GM18498 (cell line): Measurements from ENCODE around the gene CHKB.

Experiments used
- ATAC-seq: cut with Tn5 transposase; IDR thresholded peaks from one replicate; pipeline ENCODE4 v1.9.1; 2021; ENCODE audit warnings: mild to moderate bottlenecking, moderate library complexity; ENCODE audit not compliant: unreplicated experiment

Gene CHKB

DNA sequence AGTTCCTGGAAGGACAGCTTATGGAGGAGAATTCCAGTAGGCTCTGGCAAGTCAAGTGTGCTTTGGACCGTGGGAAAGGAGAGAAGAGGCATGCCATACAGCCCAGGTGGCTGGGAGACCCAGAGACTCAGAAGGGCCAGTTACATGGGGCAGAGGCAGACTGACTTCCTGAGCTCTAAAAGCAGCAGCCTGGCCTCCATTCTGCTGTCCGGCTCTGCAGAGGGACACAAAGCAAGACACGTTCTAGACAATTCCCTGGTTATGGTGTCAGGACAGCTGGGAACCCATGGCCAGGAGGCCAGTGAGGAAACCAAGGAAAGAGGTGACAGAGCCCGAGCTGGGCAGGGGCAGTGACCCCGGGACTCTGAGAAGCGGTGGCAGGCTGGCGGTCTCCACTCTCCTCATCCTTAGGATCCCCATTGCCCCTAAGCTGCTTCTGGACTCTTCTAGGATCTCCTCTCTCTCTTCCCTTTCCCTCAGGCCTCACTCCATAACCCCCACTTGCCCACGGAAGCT lies 7.2 kb downstream of the CHKB start:
- ATAC-seq: no peak

DNA sequence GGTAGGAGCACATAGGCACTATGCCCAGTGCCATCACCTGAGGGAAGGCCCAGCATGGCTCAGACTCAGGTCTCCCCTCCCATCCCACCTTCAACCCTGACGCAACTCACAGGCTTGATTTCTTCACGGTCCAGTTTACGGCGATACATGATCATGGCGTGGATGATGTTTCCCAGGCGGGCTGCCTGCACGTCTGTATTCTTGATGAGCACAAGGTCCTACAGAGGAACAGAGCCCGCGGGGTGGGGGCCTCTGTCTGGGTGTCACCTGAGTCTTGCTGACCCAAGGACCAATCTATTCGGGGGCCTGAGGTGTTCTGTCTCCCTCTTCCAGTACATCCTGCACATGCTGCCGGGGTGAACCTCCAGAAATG lies 8.3 kb downstream of the CHKB start:
- no peak for ATAC-seq

DNA sequence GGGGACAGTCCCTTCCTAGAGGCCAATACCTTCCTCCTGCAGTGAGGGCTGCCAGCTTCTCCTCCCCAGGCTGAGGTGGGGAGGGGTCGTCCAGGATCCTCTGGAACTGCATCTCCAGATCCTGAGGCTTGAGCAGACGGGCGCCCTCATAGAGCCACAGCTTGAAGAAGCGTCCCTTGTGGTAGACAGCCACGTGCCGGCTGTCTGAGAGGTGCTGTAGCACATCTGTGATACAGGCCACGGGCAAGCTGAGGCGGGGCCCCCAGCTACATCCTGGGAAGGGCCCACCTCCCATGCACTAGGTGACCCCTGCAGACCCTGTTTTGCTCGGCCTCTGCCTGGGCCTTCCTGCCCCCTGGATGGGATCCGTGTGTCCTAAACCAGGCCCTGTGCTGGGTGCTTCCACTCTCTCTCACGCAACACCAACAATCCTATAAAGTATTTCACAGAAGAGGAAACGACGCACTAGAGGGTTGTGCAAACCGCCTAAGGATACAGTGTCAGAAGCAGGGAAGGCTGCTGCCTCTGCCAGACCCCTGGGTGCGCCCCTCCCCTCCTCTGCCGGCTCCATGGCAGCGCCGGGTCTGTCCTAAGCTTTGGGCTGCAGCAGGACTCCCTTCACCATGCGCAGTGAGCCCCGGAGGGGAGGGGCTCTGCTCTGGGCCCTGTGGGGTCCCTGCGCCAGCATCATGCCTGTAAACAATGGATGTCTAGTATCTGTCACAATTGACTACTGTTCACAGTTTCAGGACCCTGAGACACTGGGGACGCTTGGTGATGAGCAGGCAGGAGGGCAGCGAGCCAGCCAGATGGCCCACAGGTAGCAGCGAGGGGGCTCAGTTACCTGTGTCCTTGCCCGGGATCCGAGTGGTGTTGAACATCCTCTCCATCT lies 8.9 kb downstream of the CHKB start:
- ATAC-seq: no peak

DNA sequence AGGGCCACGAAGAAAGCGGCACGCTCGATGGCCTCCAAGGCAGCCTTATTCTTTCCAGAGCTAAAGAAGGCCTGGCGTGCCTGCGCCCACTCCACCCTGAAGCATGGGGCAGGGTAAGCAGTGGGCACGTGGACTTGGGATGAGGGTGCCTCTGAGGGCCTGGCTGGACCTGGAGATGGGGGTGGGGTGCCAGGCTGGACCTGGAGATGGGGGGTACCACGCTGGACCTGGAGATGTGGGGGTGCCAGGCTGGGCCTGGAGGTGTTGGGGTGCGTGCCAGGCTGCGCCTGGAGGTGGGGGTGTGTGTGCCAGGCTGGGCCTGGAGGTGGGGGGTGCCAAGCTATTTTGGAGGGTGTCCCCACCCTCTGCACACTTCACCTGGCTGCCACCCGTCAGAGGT lies 9.7 kb downstream of the CHKB start:
- no peak for ATAC-seq

DNA sequence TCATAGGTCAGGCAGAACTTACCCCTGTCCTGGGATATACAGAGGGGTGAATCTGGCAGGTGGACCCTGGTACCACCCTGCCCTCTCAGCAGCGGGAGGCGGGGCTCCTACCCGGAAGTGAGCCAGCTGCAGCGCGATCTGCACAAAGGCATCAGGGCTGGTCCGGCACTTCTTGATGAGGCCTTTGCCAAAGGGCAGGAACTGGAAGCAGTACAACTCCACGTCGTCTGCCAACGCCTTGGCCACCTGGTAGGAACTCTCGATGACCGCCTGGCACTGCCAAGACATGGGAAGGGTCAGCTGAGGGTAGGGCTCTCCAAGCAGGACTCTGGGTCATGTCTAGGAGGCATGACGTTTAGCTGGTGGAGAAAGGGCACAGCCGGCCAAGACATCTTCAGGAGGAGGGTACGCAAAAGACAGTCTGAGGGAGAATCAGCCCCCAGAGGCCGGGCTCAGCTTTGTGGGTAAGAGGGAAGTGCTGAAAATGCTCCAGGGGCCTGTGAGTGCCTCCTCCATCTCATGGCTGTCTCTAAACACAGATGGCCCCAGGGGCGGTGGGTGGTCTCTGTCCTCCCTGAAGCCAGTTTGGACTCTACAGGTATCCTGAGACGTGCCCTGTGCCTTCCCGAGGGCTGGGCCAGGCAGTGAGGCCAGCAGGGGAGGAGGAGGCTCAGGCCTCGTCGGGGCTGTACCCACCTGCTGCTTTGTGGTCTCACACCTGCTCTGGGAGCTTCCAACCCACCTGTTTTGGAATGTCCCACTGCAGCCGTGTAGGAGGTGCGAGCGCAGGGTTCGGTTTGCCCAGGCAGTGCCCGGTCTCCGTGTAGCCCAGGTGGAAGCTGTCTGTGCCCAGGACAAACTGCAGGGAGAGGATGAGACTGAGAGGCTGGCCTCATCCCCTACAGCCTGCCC lies 11.1 kb downstream of the CHKB start:
- no peak for ATAC-seq

DNA sequence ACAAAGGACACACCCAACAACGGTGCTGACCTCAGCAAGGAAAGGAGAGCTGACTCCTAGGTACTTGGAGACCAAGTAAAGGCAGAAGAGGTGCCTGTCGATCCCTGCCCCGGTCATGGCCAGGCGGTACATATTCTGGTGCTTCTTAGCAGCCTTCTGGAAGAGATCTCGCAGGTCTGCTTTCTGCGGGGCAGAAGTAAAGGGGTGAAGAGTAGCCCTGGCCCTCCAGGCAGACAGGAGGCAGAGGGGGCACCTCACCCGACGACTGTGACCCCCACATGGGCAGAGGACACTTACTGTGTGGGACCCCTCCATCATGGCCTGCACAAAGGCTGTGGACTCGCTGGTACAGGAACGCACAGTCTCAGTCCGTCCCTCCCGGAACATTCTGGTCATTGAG lies 11.8 kb downstream of the CHKB start:
- ATAC-seq: no peak

DNA sequence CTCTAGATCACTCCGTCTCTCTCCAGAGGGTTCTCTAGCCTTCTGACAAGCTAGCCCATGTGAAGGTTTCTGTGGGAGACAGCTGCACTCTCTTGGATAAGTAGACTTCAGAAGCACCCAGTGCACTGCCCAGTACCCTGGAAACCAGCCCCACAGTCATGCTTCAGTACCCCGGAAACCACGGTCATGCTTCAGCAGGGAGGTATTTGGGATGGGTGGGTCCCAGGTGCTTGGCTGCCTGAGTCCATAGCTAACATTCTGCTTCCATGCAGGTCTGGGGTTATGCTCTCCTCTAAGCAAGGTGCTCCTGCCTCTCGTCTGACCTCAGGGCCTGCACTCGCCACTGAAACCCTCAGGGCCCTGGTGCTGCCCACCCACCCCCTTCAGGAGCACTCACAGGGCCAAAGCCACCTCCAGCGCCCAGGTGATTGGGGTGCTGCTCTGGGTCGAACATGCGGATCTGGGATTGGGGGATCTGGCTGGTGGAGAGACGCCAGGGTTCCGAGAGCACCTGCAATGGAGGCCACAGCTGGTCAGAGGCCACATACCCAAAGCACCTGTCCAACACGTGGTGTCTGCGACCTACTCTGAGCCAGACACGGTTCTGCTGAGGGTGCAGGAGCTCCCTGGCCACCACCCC lies 12.6 kb downstream of the CHKB start:
- ATAC-seq: no peak

DNA sequence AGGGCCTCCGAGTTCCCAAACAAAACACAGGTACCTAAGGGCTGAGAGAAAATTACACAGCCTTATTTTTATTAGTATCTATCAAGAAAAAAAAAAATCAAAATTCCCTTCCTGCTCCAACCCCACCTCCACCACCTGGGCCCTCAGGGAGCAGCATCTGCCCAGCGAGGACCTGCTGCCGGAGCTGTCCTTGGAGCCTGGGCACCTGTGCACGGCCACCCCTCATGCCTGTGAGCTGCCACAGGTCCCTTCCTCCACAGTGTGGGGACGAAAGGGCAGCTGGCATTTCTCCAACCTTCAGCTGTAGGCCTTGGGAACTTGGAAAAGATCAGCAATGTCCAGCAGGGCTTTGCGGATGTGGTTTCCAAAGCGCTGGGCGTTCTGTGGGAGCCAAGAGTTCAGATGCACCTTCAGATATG lies 13.6 kb downstream of the CHKB start:
- ATAC-seq: no peak

DNA sequence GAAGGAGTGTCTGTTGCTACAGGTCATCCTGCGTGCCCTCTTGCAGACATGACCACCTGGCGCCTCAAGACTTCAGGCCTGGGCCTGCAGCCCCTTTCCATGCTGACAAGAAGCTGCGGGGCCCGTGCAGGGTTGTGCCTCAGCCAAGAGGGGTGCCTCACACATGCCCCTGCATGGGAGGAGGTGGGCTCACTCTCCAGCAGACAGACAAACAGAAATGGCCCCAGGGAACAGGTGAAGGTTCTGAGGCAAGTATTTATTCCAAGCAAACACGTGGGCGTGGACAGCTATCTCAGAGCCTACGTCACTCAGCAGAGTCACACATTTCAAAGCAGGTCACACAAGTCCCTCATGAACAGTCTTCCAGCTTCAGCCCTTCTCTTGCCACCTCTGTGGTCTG lies 14.0 kb downstream of the CHKB start:
- no peak for ATAC-seq

DNA sequence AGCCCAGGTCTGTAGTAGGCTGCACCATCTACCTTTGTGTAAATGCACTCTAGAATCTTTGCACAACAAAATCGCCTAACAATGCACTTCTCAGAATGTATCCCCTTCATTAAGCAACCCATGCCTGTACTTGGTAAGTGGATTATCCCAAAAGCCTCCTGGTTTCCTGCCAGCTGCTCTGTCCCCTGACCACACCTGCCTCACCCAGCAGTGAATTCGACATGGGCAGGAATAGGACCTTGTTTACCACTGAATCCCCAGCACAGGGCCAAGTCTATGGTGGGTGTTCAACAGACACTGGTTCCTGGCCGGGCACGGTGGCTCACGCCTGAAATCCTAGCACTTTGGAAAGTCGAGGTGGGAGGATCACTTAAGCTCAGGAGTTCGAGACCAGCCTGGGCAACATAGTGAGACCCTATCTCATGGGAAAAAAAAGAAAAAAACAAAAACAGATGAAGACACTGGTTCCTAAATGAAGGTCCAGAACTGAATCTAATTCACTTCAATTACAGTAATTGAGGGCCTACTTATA lies 14.9 kb downstream of the CHKB start:
- no peak for ATAC-seq

DNA sequence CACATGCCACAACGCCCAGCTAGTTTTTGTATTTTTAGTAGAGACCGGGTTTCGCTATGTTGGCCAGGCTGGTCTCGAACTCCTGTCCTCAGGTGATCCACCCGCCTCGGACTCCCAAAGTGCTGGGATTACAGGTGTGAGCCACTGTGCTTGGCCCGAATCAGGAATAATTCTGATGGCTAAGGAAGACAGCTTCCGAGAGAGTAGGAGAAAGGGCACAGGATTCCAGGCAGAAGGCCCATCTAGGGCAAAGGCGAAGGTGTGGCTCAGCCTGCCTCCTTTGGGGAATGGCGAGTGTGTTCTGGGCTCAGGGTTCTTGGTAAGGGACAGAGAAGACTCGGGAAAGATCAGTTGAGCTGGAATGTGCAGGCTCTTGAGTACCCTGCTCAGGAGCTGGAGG lies 18.4 kb downstream of the CHKB start:
- ATAC-seq: no peak

DNA sequence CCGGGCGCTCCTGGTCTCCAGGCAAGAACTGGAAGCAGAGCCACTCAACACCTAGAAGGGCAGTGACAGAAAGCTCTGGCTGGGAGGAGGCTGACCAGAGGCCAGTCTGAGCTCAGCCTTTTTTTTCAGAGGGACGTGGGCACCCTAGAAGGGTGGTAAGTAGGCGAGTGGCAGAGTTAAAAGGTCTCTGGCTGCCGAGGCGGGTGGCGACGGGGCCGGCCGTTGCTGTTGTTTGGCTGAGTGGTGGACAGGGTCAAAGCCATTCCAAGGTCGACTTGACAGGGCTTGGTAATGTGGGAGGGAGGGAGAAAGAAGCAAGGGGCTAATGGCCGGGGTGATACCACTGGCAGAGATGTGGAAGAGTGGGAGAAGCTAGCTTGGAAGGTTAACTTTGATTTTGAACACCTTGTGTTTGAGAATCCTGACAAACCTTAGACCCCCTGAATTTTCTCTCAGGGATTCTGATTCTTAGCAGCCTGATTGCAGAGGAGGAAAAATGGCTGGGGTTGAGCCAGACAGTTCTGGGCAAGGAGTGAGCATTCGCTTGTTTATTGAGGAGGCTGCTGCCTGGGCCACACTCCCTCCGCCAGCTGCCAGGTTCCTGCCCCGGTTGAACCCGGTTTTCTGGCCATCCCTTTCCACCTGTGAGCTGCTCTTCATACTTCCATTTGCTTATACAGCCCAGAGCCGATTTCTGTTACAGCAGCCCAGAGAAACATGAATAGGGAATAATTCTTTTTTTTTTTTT lies 19.1 kb downstream of the CHKB start:
- no peak for ATAC-seq

DNA sequence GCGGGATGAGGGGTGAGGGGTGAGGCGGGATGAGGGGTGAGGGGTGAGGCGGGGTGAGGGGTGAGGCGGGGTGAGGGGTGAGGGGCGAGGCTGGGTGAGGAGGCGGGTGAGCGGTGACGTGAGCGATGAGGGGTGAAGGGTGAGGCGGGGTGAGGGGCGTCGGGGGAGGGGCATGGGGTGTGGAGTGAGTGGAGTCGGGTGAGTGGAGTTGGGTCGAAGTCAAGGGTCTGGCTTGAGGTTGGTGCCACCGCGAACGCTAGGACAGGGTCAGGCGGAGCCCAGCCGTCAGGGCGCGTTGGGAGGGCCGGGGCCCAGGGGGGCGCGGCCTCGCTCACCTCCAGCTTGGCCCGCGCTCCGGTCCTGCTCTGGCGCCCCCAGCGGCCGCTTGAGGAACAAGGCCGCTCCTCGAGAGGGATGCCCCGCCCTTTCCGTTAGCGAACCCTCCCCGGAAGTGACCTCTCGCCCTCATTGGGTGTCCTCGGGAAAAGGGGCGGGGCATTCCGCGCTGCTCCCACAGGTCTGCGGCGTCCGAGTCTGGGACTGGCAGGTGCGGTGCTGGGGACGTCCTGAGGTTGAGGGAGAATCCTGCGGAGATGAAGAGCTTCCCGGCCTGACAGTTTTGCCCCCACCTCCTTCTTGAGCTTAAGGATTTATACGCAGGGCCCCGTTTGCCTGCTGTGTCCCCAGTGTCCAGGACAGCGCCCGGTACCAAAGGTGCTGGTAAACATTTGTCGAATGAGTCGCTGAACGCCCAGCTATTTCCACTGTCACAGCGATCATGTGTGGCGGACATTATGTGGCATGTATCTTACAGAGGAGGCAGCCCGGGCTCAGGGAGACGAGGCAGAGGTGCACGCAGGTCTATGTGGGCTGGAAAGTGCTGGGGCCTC lies 19.9 kb downstream of the CHKB start, which contains the start of gene SYCE3:
TSS of gene SYCE3 (minus strand) at position 397 of the 890 bp plus-strand sequence. CDS start 6,514 bp downstream, outside the sequence.
- peak; percentile 97 for ATAC-seq

DNA sequence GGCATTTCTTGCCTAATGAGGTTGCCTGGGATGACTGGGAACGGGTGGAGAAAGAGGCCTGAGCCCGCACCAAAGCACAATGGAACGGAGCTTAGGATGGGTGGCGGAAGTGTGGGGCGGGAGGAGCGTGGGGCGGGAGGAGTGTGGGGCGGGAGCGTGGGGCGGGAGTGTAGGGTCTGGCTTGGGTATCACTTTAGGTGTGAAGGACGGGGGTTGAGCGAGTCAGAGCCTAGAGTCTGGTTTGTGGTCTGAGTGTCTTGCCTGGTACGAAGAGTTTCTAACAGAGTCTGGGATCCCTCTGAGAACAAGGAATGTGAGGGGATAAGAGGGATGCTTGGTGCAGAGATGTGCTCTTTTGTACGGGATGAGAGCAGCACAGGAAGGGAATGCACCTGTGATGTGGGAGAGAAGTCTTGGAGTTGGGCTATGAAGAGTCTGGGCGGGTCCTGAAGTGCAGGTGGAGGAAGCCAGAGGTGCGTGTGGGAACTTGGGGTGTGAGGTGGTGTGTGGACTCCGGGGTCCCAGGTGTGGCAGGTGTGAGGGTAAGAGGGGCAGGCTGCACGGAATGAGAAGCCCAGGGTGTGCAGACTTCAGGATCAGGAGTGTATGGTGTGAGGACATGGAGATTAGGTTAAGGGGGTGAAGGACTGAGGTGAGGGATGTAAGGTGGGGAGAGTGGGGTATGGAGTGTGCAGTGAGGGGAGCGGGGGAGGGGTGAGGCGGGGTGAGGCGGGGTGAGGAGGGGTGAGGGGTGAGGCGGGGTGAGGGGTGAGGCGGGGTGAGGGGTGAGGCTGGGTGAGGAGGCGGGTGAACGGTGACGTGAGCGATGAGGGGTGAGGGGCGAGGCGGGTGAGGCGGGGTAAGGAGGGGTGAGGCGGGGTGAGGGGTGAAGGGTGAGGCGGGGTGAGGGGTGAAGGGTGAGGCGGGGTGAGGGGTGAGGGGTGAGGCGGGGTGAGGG lies 21.0 kb downstream of the CHKB start:
- ATAC-seq: no peak

DNA sequence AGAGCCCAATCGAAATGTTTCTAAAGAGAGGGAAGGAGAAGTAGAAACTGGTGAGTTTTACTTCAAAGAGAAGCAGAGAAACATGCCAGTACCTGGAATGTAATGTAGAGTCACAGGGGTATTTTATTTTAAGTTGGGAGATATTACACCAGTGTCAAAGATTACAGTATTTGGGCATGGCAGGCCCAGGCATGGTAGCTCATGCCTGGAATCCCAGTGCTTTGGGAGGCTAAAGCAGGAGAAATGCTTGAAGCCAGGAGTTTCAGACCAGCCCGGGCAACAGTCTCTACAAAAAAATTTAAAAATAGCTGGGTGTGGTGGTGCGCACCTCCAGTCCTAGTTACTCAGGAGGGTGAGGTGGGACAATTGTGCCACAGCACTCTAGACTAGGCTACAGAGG lies 22.6 kb downstream of the CHKB start:
- ATAC-seq: no peak

DNA sequence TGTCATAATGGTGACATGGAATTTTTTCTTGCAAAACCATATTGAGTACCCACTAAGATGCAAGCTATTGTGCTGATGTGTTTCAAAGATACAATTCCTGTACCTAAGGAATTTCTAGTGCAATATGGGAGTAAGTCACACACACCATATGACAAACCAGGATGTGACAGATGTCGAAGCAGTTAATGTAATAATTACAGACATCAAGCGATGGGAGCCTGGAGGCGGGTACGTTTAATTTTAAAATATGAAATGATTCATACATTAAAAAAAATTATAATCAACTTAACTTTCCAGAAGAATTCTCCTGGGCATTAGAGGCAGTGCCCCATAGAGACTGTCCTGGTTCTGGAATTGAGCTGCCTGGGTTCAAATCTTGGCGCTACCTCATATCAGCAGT lies 25.9 kb downstream of the CHKB start:
- ATAC-seq: no peak

DNA sequence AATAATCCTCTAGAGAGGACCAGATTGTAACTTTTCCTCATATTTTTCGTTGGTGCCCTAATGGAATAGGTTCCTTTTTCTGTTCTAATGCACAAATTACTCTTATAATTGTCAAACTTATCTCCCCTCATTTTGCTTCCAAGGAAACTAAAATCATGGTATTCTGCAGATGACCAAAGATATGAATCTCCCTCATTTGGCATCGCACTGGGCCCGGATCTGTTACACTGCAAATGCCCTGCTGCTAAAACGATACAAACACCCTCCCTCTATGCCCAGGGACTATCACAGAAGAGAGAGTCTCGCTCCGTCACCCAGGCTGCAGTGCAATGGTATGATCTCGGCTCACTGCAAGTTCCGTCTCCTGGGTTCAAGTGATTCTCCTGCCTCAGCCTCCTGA lies 29.3 kb downstream of the CHKB start:
- no peak for ATAC-seq

DNA sequence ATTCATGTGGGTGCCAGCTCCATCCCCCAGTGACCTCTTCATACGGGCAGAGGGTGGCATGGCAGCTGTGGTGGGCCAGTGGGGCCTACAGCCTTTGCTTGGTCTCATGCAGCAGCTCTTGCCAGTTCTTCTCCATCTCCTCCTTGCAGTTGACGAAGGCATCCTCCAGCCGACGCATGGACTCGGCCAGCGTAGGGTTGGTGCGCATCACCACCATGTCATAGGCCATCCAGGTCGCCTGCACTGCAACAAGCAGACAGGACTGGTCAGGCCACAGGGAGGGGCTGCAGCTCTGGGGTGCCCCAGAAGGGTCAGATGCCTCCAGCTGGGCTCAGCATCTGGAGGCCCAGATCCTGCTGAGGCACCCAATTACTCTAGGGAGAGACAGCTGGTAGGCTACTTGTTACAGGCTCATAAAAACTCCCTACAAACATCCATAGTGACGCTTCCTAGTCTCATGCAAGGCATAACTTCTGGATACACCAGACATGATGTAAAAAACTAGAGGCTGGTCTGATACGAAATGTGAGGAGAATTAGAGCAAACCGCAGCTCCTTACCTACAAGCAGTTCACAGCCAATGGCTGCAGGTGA lies 31.4 kb downstream of the CHKB start:
- no peak for ATAC-seq
